PFSK-1 (cell line): ENCODE results near the gene SNX8.

Experiments used
- FOXP2 ChIP-seq: optimal IDR thresholded peaks from 2 replicates; pipeline ENCODE3; 2011; ENCODE audit warnings: borderline replicate concordance, control low read depth, inconsistent platforms; ENCODE audit not compliant: insufficient read depth; ENCODE audit errors: extremely low read length, extremely low read depth
- POLR2AphosphoS5 ChIP-seq: IDR thresholded peaks from 2 replicates; pipeline ENCODE4 v1.6.1; 2012; ENCODE audit warnings: low read depth, mild to moderate bottlenecking, control low read depth, low read length, moderate library complexity
- SIN3A ChIP-seq: IDR thresholded peaks from 2 replicates; pipeline ENCODE4 v1.6.1; 2012; ENCODE audit warnings: mild to moderate bottlenecking, low read length, moderate library complexity, borderline replicate concordance; ENCODE audit not compliant: insufficient read depth
- TAF1 ChIP-seq: IDR thresholded peaks from 2 replicates; pipeline ENCODE4 v1.6.1; 2012; ENCODE audit warnings: low read length, control low read depth, borderline replicate concordance; ENCODE audit not compliant: insufficient read depth
- TF ChIP-seq, protein P1 (sequence below), 2 experiments: IDR thresholded peaks; 2 replicates each; pipeline versions ENCODE4 v1.6.1 to v1.8.0; 2011 to 2012; ENCODE audit warnings: low read depth in 2 of 2, low read length in 2 of 2, control low read depth in 1 of 2, inconsistent platforms in 1 of 2, mild to moderate bottlenecking in 1 of 2, moderate library complexity in 1 of 2; ENCODE audit not compliant: insufficient read depth in 1 of 2

The SNX8 gene

DNA sequence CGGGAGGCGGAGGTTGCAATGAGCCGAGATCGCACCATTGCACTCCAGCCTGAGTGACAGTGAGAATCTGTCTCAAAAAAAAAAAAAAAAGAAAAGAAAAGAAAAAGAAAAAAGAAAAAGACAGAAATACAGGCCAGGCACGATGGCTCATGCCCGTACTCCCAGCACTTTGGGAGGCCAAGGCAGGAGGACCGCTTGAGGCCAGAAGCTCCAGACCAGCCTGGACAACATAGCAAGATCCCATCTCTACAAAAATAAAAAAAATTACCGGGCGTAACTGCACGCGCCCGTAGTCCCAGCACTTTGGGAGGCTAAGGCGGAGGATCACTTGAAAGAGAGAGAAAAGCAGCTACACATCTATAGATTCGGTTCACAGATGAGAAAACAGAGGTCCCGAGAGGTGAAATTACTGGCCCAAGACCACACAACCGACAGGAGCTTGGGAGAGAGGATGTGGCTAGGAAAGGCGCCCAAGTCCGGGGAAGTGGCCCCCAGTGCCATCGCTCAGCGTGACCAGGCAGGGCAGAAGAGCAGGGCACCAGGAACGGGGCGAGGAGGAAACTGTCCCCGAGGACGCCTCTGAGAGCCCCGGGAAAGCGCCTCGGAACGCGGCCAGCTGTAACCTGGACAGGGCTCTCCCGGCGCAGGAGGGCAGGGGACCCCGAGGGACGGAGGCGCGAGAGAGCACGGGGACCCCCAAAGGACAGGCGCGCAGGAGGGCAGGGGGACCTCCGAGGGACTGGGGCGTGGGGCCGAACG, 612 bp downstream of the SNX8 start:
- TF ChIP-seq, protein P1, sequence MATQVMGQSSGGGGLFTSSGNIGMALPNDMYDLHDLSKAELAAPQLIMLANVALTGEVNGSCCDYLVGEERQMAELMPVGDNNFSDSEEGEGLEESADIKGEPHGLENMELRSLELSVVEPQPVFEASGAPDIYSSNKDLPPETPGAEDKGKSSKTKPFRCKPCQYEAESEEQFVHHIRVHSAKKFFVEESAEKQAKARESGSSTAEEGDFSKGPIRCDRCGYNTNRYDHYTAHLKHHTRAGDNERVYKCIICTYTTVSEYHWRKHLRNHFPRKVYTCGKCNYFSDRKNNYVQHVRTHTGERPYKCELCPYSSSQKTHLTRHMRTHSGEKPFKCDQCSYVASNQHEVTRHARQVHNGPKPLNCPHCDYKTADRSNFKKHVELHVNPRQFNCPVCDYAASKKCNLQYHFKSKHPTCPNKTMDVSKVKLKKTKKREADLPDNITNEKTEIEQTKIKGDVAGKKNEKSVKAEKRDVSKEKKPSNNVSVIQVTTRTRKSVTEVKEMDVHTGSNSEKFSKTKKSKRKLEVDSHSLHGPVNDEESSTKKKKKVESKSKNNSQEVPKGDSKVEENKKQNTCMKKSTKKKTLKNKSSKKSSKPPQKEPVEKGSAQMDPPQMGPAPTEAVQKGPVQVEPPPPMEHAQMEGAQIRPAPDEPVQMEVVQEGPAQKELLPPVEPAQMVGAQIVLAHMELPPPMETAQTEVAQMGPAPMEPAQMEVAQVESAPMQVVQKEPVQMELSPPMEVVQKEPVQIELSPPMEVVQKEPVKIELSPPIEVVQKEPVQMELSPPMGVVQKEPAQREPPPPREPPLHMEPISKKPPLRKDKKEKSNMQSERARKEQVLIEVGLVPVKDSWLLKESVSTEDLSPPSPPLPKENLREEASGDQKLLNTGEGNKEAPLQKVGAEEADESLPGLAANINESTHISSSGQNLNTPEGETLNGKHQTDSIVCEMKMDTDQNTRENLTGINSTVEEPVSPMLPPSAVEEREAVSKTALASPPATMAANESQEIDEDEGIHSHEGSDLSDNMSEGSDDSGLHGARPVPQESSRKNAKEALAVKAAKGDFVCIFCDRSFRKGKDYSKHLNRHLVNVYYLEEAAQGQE (IDR thresholded peaks at IDR 0.05; ENCODE audit: insufficient read depth in 1 of 2, low read depth in 2 of 2, low read length in 2 of 2), result no peak
- TF ChIP-seq FOXP2, result no peak
- TF ChIP-seq TAF1, result no peak
- TF ChIP-seq SIN3A, result no peak
- TF ChIP-seq POLR2AphosphoS5, result no peak

DNA sequence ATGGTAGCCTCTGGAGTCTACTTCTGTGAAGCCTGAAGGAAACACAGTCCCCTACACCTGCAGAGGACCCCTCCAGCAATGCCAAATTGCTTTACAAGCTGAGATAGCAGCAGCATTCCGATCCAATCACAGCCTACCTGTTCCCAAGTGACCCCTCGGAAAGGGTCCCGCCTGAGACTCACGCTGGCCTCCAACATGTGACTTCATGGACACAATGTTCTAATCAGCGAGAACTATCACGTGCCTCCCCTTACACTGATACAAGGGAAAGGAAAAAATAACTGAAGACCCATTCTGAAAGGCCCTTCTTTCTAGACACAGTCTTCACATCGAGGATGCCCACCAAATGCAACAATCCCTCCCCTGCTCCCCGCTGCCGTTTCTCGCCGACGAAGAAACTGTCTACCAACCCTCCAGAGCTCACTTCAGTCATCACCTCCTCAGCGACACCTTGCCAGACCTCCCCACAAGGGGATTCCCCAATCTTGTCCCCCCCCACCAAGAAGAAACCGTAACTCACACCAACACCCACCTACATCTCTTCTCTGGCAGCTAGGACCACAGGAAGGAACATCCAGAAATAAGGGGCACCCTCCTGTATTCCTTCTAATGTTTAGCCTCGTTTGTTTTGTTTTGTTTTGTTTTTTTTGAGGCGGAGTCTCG, 1.8 kb downstream of the SNX8 start:
- TF ChIP-seq POLR2AphosphoS5, result no peak
- no peak for TF ChIP-seq SIN3A
- TF ChIP-seq TAF1, result no peak
- no peak for TF ChIP-seq FOXP2
- TF ChIP-seq, protein P1 (IDR thresholded peaks at IDR 0.05; ENCODE audit: insufficient read depth in 1 of 2, low read depth in 2 of 2, low read length in 2 of 2), result no peak

DNA sequence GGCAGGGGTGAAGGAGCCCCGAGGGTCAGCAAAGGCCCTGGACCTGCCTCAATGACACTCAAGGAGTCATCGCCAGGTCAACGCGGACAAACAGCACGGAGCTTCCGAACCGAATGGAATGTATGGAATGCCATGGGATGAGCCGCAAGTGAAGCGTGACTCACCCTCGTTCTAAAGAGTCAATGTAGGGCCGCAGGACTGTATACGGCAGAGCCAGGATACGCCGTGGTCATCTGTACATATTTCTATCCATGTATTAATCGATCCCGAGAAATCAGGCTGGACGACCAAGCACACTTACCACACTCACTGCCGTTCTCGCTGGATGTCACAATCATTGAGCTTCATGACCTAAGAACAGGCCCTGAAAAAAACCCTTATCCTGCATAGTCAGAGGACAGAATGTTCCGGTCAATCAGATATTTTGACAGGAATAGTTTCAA, 4.3 kb downstream of the SNX8 start:
- TF ChIP-seq FOXP2 (no peak), POLR2AphosphoS5 (no peak), TAF1 (no peak), SIN3A (no peak)
- TF ChIP-seq, protein P1 (IDR thresholded peaks at IDR 0.05; ENCODE audit: insufficient read depth in 1 of 2, low read depth in 2 of 2, low read length in 2 of 2), result no peak

DNA sequence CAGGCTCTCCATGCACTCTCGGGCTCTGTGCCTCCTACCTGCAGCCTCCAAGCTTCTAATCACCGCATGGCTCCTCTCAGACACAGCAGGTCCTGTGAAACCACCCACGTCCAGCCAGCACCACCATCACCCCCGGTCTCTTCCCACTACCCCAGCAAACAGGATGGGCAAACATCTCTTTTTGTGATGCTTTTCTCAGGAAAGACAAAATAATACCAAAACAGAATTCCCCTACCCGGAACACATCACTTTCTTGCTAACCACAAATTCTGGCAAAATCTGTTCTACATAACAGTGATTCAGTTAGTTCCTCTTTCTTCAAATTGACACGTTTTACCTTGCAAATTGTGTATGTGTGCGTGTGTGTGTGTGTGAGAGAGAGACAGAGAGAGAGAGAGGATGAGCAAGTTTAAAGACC, 6.5 kb downstream of the SNX8 start:
- no peak for TF ChIP-seq POLR2AphosphoS5
- no peak for TF ChIP-seq SIN3A
- no peak for TF ChIP-seq FOXP2
- TF ChIP-seq, protein P1 (IDR thresholded peaks at IDR 0.05; ENCODE audit: insufficient read depth in 1 of 2, low read depth in 2 of 2, low read length in 2 of 2), result no peak
- TF ChIP-seq TAF1, result no peak
